Embryonic facial prominence (tissue), 1 donor: ENCODE measurements around the gene VASN.
A peak's percentile ranks its signal among the peaks of the same experiment; 100 is the strongest.
"Not testable (repeated sequence)": the region's sequence is repeated elsewhere in the genome, so short reads cannot be mapped to it uniquely, and the experiment has no call there.

Source experiments
- DNase-seq: peaks from one replicate; pipeline ENCODE4 v3.0.0-alpha.2; 2016; ENCODE audit errors: extremely low spot score

VASN gene

GRCh38 chr16:4371357-4372000 is at the start of gene VASN:
Gene VASN, plus strand, starts transcription at chr16:4371848. Its CDS starts 9,030 bp downstream, at chr16:4380878.
- DNase-seq, result no peak

- no peak for DNase-seq
Observed at GRCh38 chr16:4322121-4323052, 49.3 kb upstream of the VASN start.

DNA sequence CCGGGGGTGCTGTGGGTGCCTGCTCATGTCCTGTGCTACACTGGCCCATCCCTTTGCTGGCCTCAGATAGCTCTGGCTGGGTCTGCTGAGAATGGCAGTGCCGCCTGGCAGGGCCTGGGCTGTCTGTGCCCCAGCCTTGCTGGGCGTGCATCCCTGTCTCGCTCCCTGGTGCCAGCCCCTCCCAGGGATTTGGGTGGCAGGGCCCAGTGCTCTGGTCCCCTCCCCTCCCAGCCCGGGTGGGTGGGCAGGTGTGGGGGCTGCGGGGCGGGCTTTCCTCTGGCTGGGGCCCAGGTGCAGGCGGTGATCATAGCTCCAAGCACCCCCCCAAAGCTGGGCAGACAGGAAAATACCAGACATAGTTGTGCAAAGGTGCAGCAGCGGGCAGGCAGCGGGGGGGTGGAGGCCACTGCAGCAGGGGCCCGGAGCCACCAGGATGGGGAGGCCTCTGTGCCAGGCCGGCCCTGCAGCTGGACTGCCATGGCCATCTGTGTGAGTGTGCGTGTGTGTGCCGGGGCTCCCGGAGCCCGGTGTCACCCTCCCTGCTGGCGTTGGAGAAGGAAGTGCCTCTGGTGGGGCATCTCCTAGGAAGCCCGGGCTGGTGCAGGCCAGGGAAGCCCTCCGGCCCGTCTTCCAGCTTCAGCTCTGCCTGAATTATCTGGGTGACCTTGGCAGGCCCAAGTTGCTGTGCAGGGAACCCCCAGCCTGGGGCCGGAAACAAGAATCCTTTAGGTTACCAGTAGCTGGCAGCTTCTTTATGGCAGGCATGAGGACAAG is 48.4 kb upstream of the VASN start:
- DNase-seq, result no peak

DNA sequence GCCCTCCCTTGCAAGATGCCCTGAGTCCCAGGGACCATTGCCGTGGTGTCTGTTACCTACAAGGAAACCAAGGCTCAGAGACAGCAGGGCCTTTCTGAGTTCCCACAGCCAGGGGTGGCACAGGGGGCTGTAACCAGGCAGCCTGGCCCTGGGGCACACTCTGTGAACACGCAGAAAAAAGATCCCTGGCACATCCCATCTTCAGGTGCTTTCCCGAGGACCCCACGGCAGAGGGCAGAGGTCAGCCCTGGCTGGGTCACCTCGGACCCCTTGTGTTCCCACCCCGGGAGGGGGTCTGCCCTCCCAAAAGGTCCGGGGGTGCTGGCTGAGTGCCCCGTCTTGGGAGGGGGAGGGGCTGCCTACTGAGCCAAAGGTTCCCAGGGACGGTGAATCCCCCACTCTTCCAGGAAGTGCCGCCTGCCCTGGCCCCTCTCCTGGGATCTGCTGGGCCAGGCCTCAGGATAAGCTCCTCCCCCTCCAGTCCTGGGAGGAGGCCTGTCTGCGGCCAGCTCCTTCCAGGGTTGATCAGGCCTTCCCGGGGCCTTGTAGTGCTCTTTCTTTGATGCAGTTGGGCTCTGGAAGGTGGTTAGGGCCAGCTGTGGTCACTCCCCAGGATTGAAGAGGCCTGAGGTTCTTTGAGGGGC is 47.7 kb upstream of the VASN start:
- no peak for DNase-seq

- no peak for DNase-seq
Observed at GRCh38 chr16:4324492-4325252, 47.0 kb upstream of the VASN start.

GRCh38 chr16:4325253-4325758 is 46.3 kb upstream of the VASN start:
- DNase-seq, result no peak

DNA sequence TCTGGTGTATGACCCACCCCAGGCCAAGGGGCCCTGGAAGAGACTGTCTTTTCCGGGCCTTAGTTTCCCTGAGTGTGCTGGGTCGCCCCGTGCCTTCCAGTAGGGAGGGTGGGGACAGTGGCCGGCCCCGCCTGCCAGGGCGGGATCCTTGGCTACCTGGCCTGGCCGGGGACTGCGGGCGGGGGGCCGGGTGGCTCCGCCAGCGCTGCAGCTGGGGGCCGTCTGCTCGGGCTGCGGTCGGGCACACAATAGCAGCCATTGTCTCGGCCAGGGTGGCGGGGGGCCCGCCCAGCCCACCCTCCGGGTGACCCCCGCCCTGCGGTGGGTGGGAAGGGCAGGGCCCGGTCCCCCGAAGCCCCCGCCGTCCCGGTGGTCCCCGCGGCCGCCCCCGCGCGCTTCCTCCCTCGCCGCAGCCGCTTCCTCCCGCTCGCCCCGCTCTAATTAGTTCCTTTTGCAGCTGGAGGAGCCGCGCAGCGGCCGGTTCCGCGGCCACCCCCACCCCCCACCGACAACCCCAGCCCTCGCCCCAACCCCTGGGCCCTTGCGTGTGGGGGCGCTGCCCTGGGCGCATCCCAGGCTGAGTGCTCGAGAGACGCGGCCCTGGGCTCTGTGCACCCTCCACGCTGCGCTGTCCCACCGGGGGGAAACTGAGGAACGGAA is 44.1 kb upstream of the VASN start:
- DNase-seq, result no peak

DNA sequence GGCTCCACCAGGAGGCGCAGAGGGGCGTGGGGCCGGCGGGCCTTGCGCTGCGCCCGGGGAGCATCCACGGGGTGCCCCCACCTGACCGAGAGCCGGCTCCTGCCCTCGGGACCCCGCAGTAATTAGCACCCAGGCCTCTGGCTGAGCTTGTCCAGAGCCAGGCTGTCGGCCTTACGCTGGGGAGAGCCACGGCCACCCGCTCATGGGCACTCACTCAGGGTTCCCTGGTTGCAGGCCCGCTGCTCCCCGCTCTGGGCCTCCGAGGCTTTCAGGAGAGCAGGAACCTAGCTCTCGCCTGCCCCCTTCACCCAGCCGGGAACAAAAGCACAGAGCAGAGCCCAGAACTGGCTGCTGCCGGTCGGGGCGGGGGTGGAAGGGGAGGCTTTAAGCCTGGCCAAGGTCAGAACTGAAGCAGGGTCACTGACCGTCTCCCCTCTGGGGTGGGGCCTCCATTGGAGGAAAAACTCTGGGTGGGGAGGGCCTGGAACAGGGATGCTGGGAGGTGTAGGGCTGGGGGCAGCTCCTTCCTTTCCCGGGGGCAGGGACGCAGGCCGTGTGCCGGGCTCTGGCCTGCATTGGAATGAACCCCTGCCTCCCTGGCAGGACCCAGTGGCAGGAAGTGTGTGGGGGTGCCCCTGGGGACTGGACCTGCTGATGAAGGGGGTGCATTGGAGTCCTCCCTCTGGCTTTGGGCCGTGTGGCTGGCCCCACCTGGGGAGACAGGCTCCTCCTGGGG is 43.4 kb upstream of the VASN start:
- DNase-seq, result peak; percentile 45

- DNase-seq, result no peak
Observed at GRCh38 chr16:4328782-4329775, 42.6 kb upstream of the VASN start.

GRCh38 chr16:4330277-4330874 is 41.3 kb upstream of the VASN start:
- DNase-seq, result no peak

- DNase-seq, result no peak
Observed at GRCh38 chr16:4332083-4332482, 39.6 kb upstream of the VASN start.

DNA sequence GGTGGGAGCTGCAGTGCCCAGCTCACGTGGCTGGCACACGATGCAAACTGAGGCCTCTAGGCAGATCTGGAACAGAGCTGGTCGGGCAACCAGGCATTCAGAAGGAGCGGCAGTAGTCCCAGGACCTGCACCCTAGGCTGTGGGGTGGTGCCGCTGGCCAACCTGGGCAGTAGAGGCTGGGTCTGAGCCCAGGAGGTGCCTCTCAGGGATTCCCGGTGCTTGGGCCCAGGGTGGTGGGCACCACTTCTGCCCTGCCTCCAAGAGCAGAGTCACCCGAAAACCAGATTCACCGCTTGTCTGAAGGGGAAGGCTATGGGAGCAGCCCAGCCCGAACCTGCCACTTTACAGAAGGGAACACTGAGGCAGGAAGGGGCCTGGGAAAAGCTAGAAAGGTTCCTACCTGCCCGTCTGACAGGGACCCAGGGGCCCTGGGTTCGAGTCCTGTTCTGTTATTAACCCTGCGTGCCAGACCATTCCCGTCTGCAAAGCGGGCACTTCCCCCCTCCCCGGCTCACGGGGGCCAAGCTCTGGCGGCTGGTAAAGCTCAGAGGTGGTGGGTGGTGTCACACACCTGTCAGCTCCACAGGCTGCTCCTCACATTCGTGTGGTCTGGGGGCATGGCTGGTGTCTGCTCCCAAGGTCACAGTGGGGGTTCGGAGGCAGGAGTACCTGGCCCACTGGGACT is 38.9 kb upstream of the VASN start:
- no peak for DNase-seq

GRCh38 chr16:4333308-4333638 is 38.4 kb upstream of the VASN start:
- DNase-seq, result no peak

- DNase-seq, result not testable (repeated sequence)
Observed at GRCh38 chr16:4333714-4334113, 37.9 kb upstream of the VASN start.

- no peak for DNase-seq
Observed at GRCh38 chr16:4334724-4335495, 36.7 kb upstream of the VASN start.

GRCh38 chr16:4336701-4337539 is 34.7 kb upstream of the VASN start:
- DNase-seq, result no peak
